ENCODE measurements around the gene MELTF. TPM values are rescaled to one million over a fixed set of nuclear protein-coding genes. Genes with fewer than 3 reads are reported as not detected.

Gene MELTF
- total and polyA plus RNA-seq, 2 of the 13 experiments (the other 11 are each of a cell fraction or from before 2014, with no cell fraction given), result 3.2 to 7.5 TPM

- no peak for TF ChIP-seq ZNF563 (CRISPR knock-in tag; IDR thresholded peaks at IDR 0.05)
- TF ChIP-seq ZNF432 (CRISPR knock-in tag; IDR thresholded peaks at IDR 0.05; ENCODE audit: borderline replicate concordance), result no peak
- no peak for TF ChIP-seq FOXO4 (CRISPR knock-in tag; conservative IDR thresholded peaks at IDR 0.05)
- no peak for TF ChIP-seq ZNF772 (CRISPR knock-in tag; IDR thresholded peaks at IDR 0.05)
- TF ChIP-seq SNRNP70 (IDR thresholded peaks at IDR 0.05; ENCODE audit: low read depth, low read length), result no peak
- no peak for TF ChIP-seq ETV6 (CRISPR knock-in tag; conservative IDR thresholded peaks at IDR 0.05)
- TF ChIP-seq FOXP4 (CRISPR knock-in tag; IDR thresholded peaks at IDR 0.05), result 0 out of 2 replicates have a peak, but pooled peaks have one; percentile 14
- TF ChIP-seq ARNT (IDR thresholded peaks at IDR 0.05), result no peak
- no peak for TF ChIP-seq ZNF800 (CRISPR knock-in tag; IDR thresholded peaks at IDR 0.05)
- TF ChIP-seq FOSL2 (CRISPR knock-in tag; IDR thresholded peaks at IDR 0.05), result peak; percentile 47; the same call in 1 of the 2 replicates
- TF ChIP-seq HNRNPL (IDR thresholded peaks at IDR 0.05; ENCODE audit: low read depth, low read length), result peak; percentile 82
- TF ChIP-seq DNMT3B (CRISPR knock-in tag; conservative IDR thresholded peaks at IDR 0.05), result no peak
- 0 out of 2 replicates have a peak, but pooled peaks have one; percentile 53 for TF ChIP-seq NAIF1 (CRISPR knock-in tag; IDR thresholded peaks at IDR 0.05; ENCODE audit: borderline replicate concordance)
- no peak for TF ChIP-seq ZNF160 (CRISPR knock-in tag; IDR thresholded peaks at IDR 0.05)
- no peak for TF ChIP-seq KLF11 (CRISPR knock-in tag; IDR thresholded peaks at IDR 0.05)
- TF ChIP-seq NBN (conservative IDR thresholded peaks at IDR 0.05), result no peak
- TF ChIP-seq AGO2 (optimal IDR thresholded peaks at IDR 0.05; ENCODE audit: low read depth, low read length), result no peak
- peak; percentile 30; the same call in 1 of the 2 replicates for TF ChIP-seq ARID5B (CRISPR knock-in tag; IDR thresholded peaks at IDR 0.05)
- TF ChIP-seq ZNF605 (CRISPR knock-in tag; IDR thresholded peaks at IDR 0.05), result no peak
Measured at GRCh38 chr3:196989721-196990262, 39.8 kb downstream of the MELTF start (continued).

Data from HepG2 (cell line).